Measurements from ENCODE around the gene DLX1.
"Not testable (repeated sequence)": the region's sequence is repeated elsewhere in the genome, so short reads cannot be mapped to it uniquely, and the experiment has no call there.

Gene DLX1

GRCh38 chr2:172099472-172100079 is 14.3 kb downstream of the DLX1 start:
- no peak for DNase-seq

- DNase-seq: no peak
These were observed 15.0 kb downstream of the DLX1 start for GRCh38 chr2:172100080-172100934.

GRCh38 chr2:172100935-172101820 is 15.9 kb downstream of the DLX1 start:
- DNase-seq: no peak

- no peak for DNase-seq
These were observed 16.6 kb downstream of the DLX1 start for GRCh38 chr2:172101821-172102390.

GRCh38 chr2:172102391-172103359 is 17.4 kb downstream of the DLX1 start, which contains the start of gene DLX2:
DLX2 (minus strand) TSS chr2:172102900; CDS start chr2:172102538, 362 bp downstream.
- DNase-seq: peak; percentile 92

- DNase-seq: peak; percentile 17
These were observed 18.4 kb downstream of the DLX1 start for GRCh38 chr2:172103471-172104272.

GRCh38 chr2:172105471-172106107 is 20.3 kb downstream of the DLX1 start:
- DNase-seq: no peak

GRCh38 chr2:172106108-172106961 is 21.0 kb downstream of the DLX1 start:
- no peak for DNase-seq

GRCh38 chr2:172107690-172108586 is 22.6 kb downstream of the DLX1 start:
- DNase-seq: no peak

- no peak for DNase-seq
These were observed 23.3 kb downstream of the DLX1 start for GRCh38 chr2:172108587-172108930.

GRCh38 chr2:172109256-172109987 is 24.1 kb downstream of the DLX1 start:
- no peak for DNase-seq

GRCh38 chr2:172109988-172110811 is 24.9 kb downstream of the DLX1 start:
- no peak for DNase-seq

GRCh38 chr2:172113617-172114016 is 28.3 kb downstream of the DLX1 start:
- DNase-seq: no peak

GRCh38 chr2:172114176-172114575 is 28.9 kb downstream of the DLX1 start:
- DNase-seq: not testable (repeated sequence)

- DNase-seq: no peak
These were observed 29.3 kb downstream of the DLX1 start for GRCh38 chr2:172114579-172114978.

- no peak for DNase-seq
These were observed 30.8 kb downstream of the DLX1 start for GRCh38 chr2:172116107-172116506.

- DNase-seq: no peak
These were observed 33.8 kb downstream of the DLX1 start for GRCh38 chr2:172119089-172119488.
